Panc1 (cell line): ENCODE measurements around the gene UBE2G2. TPM values are rescaled to one million over a fixed set of nuclear protein-coding genes. Genes with fewer than 3 reads are reported as not detected.
A peak's percentile ranks its signal among the peaks of the same experiment; 100 is the strongest.

ENCODE experiments used
- ATAC-seq: fragments of 200-7000 bp; cut with Tn5 transposase; 2 replicates; pipeline ENCODE4 v1.9.1; 2020; ENCODE audit warnings: mild to moderate bottlenecking, moderate library complexity
- BruUV-seq: library from RNA; stranded (reverse); fragments of 400-500 nt; replicated peaks from 2 replicates; lab custom pipeline; 2021; lab: Mats Ljungman, UMichigan
- CTCF ChIA-PET: fragments of 300-600 bp; sonication (Branson Sonifier 250); formaldehyde crosslinking; loops from one replicate; lab custom pipeline; 2022; ENCODE audit warnings: antibody characterized with exemption; lab: Charles Lee
- POLR2A ChIA-PET: fragments of 300-600 bp; sonication (Branson Sonifier 250); formaldehyde crosslinking; loops from one replicate; lab custom pipeline; 2022; ENCODE audit warnings: antibody characterized with exemption; lab: Charles Lee
- DNase-seq: peaks from one replicate; pipeline ENCODE4 v3.0.0-alpha.2; 2010; ENCODE audit warnings: low read depth, low spot score
- H3K27ac ChIP-seq: 2 replicates; pipeline ENCODE4 v1.5.1; 2011; ENCODE audit warnings: mild to moderate bottlenecking, low read length, inconsistent platforms
- H3K27me3 ChIP-seq: fragments of 200-500 bp; sonication (Bioruptor generic); 2 replicates; pipeline ENCODE4 v1.6.0; 2014; ENCODE audit warnings: low read length, inconsistent platforms; ENCODE audit not compliant: control insufficient read depth, insufficient read depth
- H3K36me3 ChIP-seq: fragments of 200-500 bp; sonication (Bioruptor generic); 2 replicates; pipeline ENCODE4 v1.5.1; 2014; ENCODE audit warnings: inconsistent platforms, mild to moderate bottlenecking, low read length, moderate library complexity; ENCODE audit not compliant: control insufficient read depth, insufficient read depth
- H3K4me1 ChIP-seq: 2 replicates; pipeline ENCODE4 v1.5.1; 2011; ENCODE audit warnings: inconsistent platforms, mild to moderate bottlenecking, low read length, moderate library complexity; ENCODE audit not compliant: control insufficient read depth, insufficient read depth
- H3K4me3 ChIP-seq, 2 experiments: 2 replicates each; pipeline ENCODE4 v1.5.1; 2011 to 2012; ENCODE audit warnings: low read depth in 2 of 2, low read length in 2 of 2, mild to moderate bottlenecking in 2 of 2, inconsistent platforms in 1 of 2, moderate library complexity in 1 of 2
- H3K9me3 ChIP-seq: fragments of 200-500 bp; sonication (Bioruptor generic); 2 replicates; pipeline ENCODE4 v1.5.1; 2014; ENCODE audit warnings: low read depth, mild to moderate bottlenecking, inconsistent platforms, low read length, moderate library complexity; ENCODE audit not compliant: control insufficient read depth, insufficient read depth
- POLR2AphosphoS5 ChIP-seq: IDR thresholded peaks from 2 replicates; pipeline ENCODE4 v1.6.1; 2012; ENCODE audit warnings: mild to moderate bottlenecking, low read depth, low read length, moderate library complexity
- SIN3A ChIP-seq: IDR thresholded peaks from 2 replicates; pipeline ENCODE4 v1.6.1; 2012; ENCODE audit warnings: low read depth, mild to moderate bottlenecking, low read length, moderate library complexity, borderline replicate concordance; ENCODE audit not compliant: insufficient read depth
- TCF7L2 ChIP-seq: IDR thresholded peaks from 2 replicates; pipeline ENCODE4 v1.6.1; 2011; ENCODE audit warnings: mild to moderate bottlenecking, low read depth, low read length, inconsistent platforms
- in situ Hi-C: cut with HindIII; loops from 2 replicates; pipeline ENCODE4 v1.10.0; 2016; ENCODE audit warnings: low sequenced_read_pairs, low pct_unique_long_range_greater_than_20kb
- intact Hi-C: fragments of 100-400 bp; cut with micrococcal nuclease; formaldehyde crosslinking; loops from one replicate; pipeline ENCODE4 v1.10.0; 2022; ENCODE audit not compliant: unreplicated experiment
- total RNA-seq: library from RNA; stranded (reverse); gene quantifications from one replicate; pipeline ENCODE4 v1.2.1, GENCODE V29; 2021; ENCODE audit not compliant: unreplicated experiment
- TF ChIP-seq, protein P1 (sequence below), 2 experiments: IDR thresholded peaks; 2 replicates each; pipeline ENCODE4 v1.6.1; 2011 to 2012; ENCODE audit warnings: low read depth in 2 of 2, control low read depth in 1 of 2, low read length in 1 of 2, mild to moderate bottlenecking in 1 of 2, moderate library complexity in 1 of 2; ENCODE audit not compliant: insufficient read depth in 1 of 2
- TF ChIP-seq, protein P2 (sequence below): fragments of 450-650 bp; IDR thresholded peaks from 2 replicates; pipeline ENCODE4 v1.5.1; 2017; ENCODE audit warnings: mild to moderate bottlenecking

UBE2G2 gene
- total RNA-seq, 1 experiment from 2014 or later = 77.4 TPM

DNA sequence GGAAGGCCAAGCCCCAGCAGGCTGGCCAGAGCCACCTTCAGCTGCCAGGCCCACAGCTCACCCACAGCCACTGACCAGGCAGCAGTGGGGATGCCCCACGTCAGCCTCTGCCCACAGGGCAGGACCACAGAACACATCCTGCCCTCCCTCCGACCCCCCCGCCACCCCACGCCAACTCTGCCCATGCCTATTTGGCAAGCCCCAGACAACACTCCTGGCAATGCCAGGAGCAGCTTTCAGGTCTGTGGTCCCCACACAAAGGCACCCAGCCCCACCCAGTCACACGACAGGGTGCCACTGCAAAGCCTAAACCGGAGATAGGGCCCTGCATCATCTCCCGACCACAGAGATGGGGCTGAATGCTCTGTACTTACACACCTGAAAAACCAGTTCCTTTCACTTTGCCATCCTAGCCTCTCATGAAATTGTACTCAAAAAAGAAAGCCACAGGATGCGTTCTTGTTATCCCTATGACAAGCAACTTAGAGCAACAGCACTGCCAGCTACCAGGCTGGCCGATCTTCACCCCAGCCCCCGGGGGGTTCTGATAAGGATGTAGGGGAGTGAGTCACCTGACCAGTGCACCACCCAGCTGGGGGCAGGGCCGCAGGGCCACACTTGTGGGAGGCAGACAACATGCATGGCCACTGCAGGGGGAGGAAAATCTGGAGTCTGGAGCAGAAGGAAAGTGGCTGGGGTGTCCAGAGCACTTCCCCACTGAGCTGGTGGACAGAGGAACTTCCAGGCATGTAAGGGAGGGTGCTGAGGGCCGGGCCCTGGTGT lies 36.2 kb downstream of the UBE2G2 start:
- BruUV-seq = no TSS peak
- peak; percentile 22 for ATAC-seq
- intact Hi-C loops = no loop called here

DNA sequence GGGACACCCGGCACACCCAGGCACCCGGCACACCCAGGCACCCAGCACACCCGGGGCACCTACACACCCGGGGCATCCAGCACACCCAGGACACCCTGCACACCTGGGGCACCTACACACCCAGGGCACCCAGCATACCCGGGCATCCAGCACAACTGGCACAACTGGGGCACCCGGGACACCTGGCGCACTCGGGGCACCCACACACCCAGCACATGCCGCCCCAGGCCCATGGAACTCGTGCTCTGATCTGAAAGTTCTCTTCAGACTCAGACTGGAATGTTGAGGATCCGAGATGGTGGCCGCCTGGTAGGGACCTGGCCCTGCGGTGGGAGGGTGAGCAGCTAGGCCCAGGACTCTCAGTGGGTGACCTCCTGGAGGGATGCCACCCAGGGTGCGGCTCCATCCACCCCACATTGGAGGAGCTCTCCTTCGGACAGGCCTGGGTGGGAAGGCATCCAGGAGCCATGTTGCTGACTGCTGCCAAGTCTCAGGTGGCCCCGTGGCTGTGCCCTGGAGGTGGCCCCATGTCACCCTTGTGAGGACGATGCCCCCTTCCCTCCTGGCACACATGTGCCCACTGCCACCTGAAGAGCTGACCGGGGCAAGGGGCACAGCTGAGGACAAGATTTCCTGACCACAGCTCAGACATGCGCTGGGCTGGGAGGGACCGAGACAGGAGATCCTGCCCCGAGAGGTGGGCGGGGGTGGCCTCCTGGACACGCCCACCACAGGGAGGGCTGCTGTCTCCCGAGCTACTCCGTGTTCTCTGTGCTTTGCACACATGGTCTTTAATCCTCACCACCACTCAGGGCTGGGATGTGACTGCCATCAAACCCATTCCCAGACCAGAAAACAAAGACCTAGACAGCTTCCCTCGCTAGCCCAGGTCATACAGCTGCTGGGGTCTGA lies 37.0 kb downstream of the UBE2G2 start:
- peaks cover 5% of the 10 kb centered on the region; the same call in 1 of the 2 replicates for H3K4me1 ChIP-seq
- H3K27ac ChIP-seq = no peak overlapping the region
- TF ChIP-seq SIN3A (no peak), POLR2AphosphoS5 (no peak), TCF7L2 (no peak)
- TF ChIP-seq, protein P1, sequence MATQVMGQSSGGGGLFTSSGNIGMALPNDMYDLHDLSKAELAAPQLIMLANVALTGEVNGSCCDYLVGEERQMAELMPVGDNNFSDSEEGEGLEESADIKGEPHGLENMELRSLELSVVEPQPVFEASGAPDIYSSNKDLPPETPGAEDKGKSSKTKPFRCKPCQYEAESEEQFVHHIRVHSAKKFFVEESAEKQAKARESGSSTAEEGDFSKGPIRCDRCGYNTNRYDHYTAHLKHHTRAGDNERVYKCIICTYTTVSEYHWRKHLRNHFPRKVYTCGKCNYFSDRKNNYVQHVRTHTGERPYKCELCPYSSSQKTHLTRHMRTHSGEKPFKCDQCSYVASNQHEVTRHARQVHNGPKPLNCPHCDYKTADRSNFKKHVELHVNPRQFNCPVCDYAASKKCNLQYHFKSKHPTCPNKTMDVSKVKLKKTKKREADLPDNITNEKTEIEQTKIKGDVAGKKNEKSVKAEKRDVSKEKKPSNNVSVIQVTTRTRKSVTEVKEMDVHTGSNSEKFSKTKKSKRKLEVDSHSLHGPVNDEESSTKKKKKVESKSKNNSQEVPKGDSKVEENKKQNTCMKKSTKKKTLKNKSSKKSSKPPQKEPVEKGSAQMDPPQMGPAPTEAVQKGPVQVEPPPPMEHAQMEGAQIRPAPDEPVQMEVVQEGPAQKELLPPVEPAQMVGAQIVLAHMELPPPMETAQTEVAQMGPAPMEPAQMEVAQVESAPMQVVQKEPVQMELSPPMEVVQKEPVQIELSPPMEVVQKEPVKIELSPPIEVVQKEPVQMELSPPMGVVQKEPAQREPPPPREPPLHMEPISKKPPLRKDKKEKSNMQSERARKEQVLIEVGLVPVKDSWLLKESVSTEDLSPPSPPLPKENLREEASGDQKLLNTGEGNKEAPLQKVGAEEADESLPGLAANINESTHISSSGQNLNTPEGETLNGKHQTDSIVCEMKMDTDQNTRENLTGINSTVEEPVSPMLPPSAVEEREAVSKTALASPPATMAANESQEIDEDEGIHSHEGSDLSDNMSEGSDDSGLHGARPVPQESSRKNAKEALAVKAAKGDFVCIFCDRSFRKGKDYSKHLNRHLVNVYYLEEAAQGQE (IDR thresholded peaks at IDR 0.05; ENCODE audit: insufficient read depth in 1 of 2, low read depth in 2 of 2, low read length in 1 of 2) = no peak
- TF ChIP-seq, protein P2, sequence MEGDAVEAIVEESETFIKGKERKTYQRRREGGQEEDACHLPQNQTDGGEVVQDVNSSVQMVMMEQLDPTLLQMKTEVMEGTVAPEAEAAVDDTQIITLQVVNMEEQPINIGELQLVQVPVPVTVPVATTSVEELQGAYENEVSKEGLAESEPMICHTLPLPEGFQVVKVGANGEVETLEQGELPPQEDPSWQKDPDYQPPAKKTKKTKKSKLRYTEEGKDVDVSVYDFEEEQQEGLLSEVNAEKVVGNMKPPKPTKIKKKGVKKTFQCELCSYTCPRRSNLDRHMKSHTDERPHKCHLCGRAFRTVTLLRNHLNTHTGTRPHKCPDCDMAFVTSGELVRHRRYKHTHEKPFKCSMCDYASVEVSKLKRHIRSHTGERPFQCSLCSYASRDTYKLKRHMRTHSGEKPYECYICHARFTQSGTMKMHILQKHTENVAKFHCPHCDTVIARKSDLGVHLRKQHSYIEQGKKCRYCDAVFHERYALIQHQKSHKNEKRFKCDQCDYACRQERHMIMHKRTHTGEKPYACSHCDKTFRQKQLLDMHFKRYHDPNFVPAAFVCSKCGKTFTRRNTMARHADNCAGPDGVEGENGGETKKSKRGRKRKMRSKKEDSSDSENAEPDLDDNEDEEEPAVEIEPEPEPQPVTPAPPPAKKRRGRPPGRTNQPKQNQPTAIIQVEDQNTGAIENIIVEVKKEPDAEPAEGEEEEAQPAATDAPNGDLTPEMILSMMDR = no peak
- no TSS peak for BruUV-seq
- intact Hi-C loops (no loop called here), in situ Hi-C loops (no loop called here)
- H3K4me3 ChIP-seq = no peak overlapping the region
- H3K27me3 ChIP-seq = no peaks in the 10 kb centered on the region
- POLR2A ChIA-PET = no interaction called here
- CTCF ChIA-PET = interaction anchor here (1.1 kb wide), 1 partner anchor 29 kb away, joined by 3 read pairs; no protein-coding TSS in a partner anchor
- H3K9me3 ChIP-seq = no peaks in the 10 kb centered on the region
- H3K36me3 ChIP-seq = no peaks in the 10 kb centered on the region
- DNase-seq (no peak), ATAC-seq (peak; percentile 29; the same call in 1 of the 2 replicates)

More for the DNA sequence above, 36.2 kb downstream of the UBE2G2 start:
- Histone ChIP-seq H3K36me3 (no peaks in the 10 kb centered on the region), H3K9me3 (no peaks in the 10 kb centered on the region), H3K4me3 (no peak overlapping the region), H3K27ac (0 out of 2 replicates have a peak overlapping the region, but pooled peaks have one; percentile 39), H3K27me3 (no peaks in the 10 kb centered on the region), H3K4me1 (peaks cover 5% of the 10 kb centered on the region; the same call in 1 of the 2 replicates)
- DNase-seq = no peak
- CTCF ChIA-PET = interaction anchor here (1.1 kb wide), 1 partner anchor 28 kb away, joined by 3 read pairs; no protein-coding TSS in a partner anchor
- in situ Hi-C loops = no loop called here
- POLR2A ChIA-PET = no interaction called here
- TF ChIP-seq SIN3A (no peak), POLR2AphosphoS5 (no peak), TCF7L2 (no peak)
- TF ChIP-seq, protein P1 (IDR thresholded peaks at IDR 0.05; ENCODE audit: insufficient read depth in 1 of 2, low read depth in 2 of 2, low read length in 1 of 2) = no peak
- TF ChIP-seq, protein P2 = no peak
